ENCODE results near the gene CDK5R1. TPM values are rescaled to one million over a fixed set of nuclear protein-coding genes. Genes with fewer than 3 reads are reported as not detected.
"Not testable (repeated sequence)": the region's sequence is repeated elsewhere in the genome, so short reads cannot be mapped to it uniquely, and the experiment has no call there.

The CDK5R1 gene
- total RNA-seq, 2 donors from 2014 or later, result 0.61 to 1.1 TPM

- ATAC-seq; DNase-seq; intact Hi-C loops (cut with DNase I, micrococcal nuclease): not testable (repeated sequence)
These were observed 37.7 kb downstream of the CDK5R1 start for GRCh38 chr17:32524553-32524880.

GRCh38 chr17:32525122-32525521 is 38.3 kb downstream of the CDK5R1 start:
- DNase-seq (no peak), ATAC-seq (no peak)
- intact Hi-C loops (cut with DNase I, micrococcal nuclease), result no loop called here

GRCh38 chr17:32527146-32527545 is 40.4 kb downstream of the CDK5R1 start:
- ATAC-seq (no peak), DNase-seq (no peak)
- intact Hi-C loops (cut with DNase I, micrococcal nuclease), result no loop called here

GRCh38 chr17:32528825-32529224 is 42.0 kb downstream of the CDK5R1 start:
- no peak for ATAC-seq
- intact Hi-C loops (cut with DNase I, micrococcal nuclease), result no loop called here
- no peak for DNase-seq

- intact Hi-C loops (cut with DNase I, micrococcal nuclease), result no loop called here
- DNase-seq (no peak), ATAC-seq (no peak)
These were observed 42.8 kb downstream of the CDK5R1 start for GRCh38 chr17:32529604-32530003.

- DNase-seq (no peak), ATAC-seq (no peak)
- intact Hi-C loops (cut with DNase I, micrococcal nuclease), result no loop called here
These were observed 46.5 kb downstream of the CDK5R1 start for GRCh38 chr17:32533296-32533695.

- DNase-seq (no peak), ATAC-seq (no peak)
- intact Hi-C loops (cut with DNase I, micrococcal nuclease), result no loop called here
These were observed 50.2 kb downstream of the CDK5R1 start for GRCh38 chr17:32536736-32537643.

Other genes with a start within 250 kb of the CDK5R1 start
- gene RHBDL3, start 221.2 kb upstream of the CDK5R1 start, total RNA-seq, result under 1 TPM; 0.50 to 0.73 TPM
- 10 to 100 TPM; 11.2 to 11.3 TPM for gene C17orf75, start 144.8 kb upstream of the CDK5R1 start, total RNA-seq
- gene ZNF207, start 136.8 kb upstream of the CDK5R1 start, total RNA-seq, result 100 to 1,000 TPM; 135 to 143 TPM
- 10 to 100 TPM; 77.4 to 79.3 TPM for gene PSMD11, start 42.5 kb upstream of the CDK5R1 start, total RNA-seq